Left ventricle myocardium inferior (tissue), 1 donor: Measurements from ENCODE around the gene BNC2. TPM values are rescaled to one million over a fixed set of nuclear protein-coding genes. Genes with fewer than 3 reads are reported as not detected.
"Not testable (repeated sequence)": the region's sequence is repeated elsewhere in the genome, so short reads cannot be mapped to it uniquely, and the experiment has no call there.

ENCODE experiments used
- DNase-seq: peaks from one replicate; pipeline ENCODE4 v3.0.0-alpha.2; 2020
- H3K27ac ChIP-seq: fragments of 200-600 bp; replicated peaks from 2 replicates; pipeline ENCODE4 v1.8.0; 2021
- H3K27me3 ChIP-seq: fragments of 200-600 bp; 2 replicates; pipeline ENCODE4 v1.8.0; 2021; ENCODE audit warnings: low read depth
- H3K36me3 ChIP-seq: fragments of 200-600 bp; 2 replicates; pipeline ENCODE4 v1.8.0; 2021
- H3K4me1 ChIP-seq: fragments of 200-600 bp; 2 replicates; pipeline ENCODE4 v1.8.0; 2021
- H3K4me3 ChIP-seq: fragments of 200-600 bp; 2 replicates; pipeline ENCODE4 v1.8.0; 2021; ENCODE audit warnings: mild to moderate bottlenecking, moderate library complexity
- H3K9me3 ChIP-seq: fragments of 200-600 bp; replicated peaks from 2 replicates; pipeline ENCODE4 v1.8.0; 2021
- CTCF ChIP-seq: fragments of 200-600 bp; IDR thresholded peaks from 2 replicates; pipeline ENCODE4 v1.8.0; 2021; ENCODE audit warnings: antibody characterized with exemption, mild to moderate bottlenecking, borderline replicate concordance
- intact Hi-C: fragments of 100-400 bp; cut with micrococcal nuclease; formaldehyde crosslinking; loops from one replicate; pipeline ENCODE4 v1.11.0; 2022
- total RNA-seq: library from RNA; stranded (reverse); fragmentation: NEBNext Ultra II Directional; extraction: Animal tissue kit (Norgen Biotek cat#: 25700); gene quantifications from one replicate; pipeline ENCODE4 v1.2.1, GENCODE V29; 2021
- donor health status: DM: no; HTN: yes; CAD: no; lungs with severe emphysema.

The BNC2 gene
- total RNA-seq, 1 donor from 2014 or later = 3.5 TPM

DNA sequence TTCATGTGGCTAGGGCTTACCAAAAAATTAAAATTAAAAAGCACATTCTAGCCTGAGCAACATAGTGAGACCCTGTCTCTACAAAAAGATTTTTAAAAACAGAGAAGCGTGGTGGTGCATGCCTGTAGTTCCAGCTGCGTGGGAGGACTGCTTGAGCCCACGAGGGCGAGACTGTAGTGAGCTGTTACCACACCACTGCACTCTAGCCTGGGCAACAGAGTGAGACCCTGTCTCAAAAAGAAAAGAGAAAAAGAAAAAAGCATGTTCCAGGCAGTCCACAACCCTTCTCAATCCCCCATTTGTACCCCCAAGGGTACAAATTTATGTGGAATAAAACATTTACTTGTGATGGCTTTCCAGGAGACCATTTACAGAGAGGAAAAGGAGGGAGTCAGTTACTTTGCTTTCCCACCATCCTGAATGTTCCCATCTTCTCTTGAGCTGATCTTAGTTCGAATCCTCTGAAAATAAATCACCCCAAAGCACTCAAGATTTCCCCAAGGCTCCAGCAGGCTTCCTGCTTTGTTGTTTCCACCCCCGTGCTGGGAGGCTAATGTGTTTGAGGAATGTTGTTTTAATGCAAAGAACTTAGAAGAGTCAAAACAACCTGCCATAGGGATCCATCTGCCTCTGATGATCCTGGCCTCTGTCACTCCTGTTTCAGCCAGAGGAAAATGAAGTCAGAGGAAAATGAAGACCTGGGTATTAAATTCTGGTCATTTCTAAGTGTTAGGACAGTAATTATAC is 384.7 kb downstream of the BNC2 start:
- DNase-seq = no peak
- Histone ChIP-seq H3K9me3 (no peaks in the 10 kb centered on the region), H3K27me3 (peaks cover 8% of the 10 kb centered on the region), H3K4me3 (no peak overlapping the region), H3K27ac (no peak overlapping the region), H3K4me1 (no peaks in the 10 kb centered on the region), H3K36me3 (no peaks in the 10 kb centered on the region)
- intact Hi-C loops = no loop called here
- TF ChIP-seq CTCF = no peak

DNA sequence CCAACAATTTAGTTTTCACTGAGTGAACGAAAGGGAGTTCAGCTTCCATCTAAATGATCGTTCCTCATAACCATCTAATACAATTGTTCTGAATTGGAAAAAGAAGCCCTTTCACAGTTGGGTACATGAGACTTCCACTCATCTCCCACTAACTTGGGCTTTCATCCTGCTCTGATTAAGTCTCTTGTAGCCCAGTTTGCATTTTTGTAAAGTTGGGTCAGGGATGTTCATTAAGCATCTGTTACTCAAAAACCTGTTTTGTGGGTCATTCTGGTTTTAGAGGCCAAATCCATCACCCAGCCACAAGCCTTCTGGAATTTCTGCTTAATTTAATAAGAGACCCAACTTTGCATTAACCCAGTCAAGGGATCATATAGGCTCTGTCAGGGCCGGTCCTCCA is 385.3 kb downstream of the BNC2 start:
- Histone ChIP-seq H3K4me3 (no peak overlapping the region), H3K36me3 (no peaks in the 10 kb centered on the region), H3K9me3 (no peaks in the 10 kb centered on the region), H3K4me1 (no peaks in the 10 kb centered on the region), H3K27ac (no peak overlapping the region), H3K27me3 (peaks cover 8% of the 10 kb centered on the region)
- no peak for DNase-seq
- TF ChIP-seq CTCF = no peak
- intact Hi-C loops = no loop called here

GRCh38 chr9:16484744-16485143 is 385.7 kb downstream of the BNC2 start:
- Histone ChIP-seq H3K4me1 (no peaks in the 10 kb centered on the region), H3K27ac (no peak overlapping the region), H3K4me3 (no peak overlapping the region), H3K36me3 (no peaks in the 10 kb centered on the region), H3K27me3 (peaks cover 8% of the 10 kb centered on the region), H3K9me3 (no peaks in the 10 kb centered on the region)
- intact Hi-C loops = no loop called here
- TF ChIP-seq CTCF = no peak
- no peak for DNase-seq

DNA sequence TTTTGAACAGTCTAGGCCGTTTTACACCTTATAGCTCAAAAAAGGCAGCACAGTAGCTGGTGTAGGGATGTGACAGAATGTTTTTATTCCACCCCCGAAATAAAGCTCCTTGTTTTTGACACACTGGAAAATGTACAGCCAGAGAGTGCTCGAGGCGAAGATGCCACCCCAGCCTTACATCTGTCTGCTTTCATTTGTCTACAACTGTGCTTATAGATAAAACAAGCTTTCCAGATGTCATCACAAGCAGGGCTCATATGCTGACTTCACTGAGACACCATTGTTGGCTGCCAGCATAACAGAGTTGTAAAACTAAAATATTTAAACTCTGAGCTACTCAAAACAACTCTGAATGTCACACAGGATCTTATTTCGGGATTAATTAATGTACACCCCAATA is 386.3 kb downstream of the BNC2 start:
- H3K4me1 ChIP-seq = no peaks in the 10 kb centered on the region

DNA sequence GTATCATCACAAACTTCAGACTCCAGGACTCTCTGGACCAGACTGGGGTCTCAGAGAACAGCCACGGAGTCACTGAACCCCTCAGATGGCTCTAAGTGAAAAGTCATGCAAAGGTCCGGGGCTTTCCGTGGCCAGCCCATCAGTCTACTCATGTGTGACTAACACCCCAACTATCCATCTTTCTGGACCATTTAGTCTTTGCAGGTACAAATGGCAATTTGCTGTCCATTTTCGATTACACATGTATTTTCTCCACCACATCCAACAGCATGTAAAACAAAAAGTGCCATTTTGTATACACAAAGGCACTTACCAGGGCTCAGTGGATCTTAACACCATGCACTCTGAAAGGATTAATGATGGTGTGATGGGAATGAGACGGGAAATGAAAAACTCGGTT is 387.7 kb downstream of the BNC2 start:
- Histone ChIP-seq H3K4me1 (no peaks in the 10 kb centered on the region), H3K9me3 (no peaks in the 10 kb centered on the region), H3K27me3 (peaks cover 8% of the 10 kb centered on the region), H3K4me3 (no peak overlapping the region), H3K36me3 (no peaks in the 10 kb centered on the region), H3K27ac (no peak overlapping the region)
- intact Hi-C loops = no loop called here
- TF ChIP-seq CTCF = no peak
- no peak for DNase-seq

More for the DNA sequence above, 386.3 kb downstream of the BNC2 start:
- Histone ChIP-seq H3K27ac (no peak overlapping the region), H3K36me3 (no peaks in the 10 kb centered on the region), H3K9me3 (no peaks in the 10 kb centered on the region), H3K27me3 (peaks cover 8% of the 10 kb centered on the region), H3K4me3 (no peak overlapping the region)
- DNase-seq = no peak
- intact Hi-C loops = no loop called here
- no peak for TF ChIP-seq CTCF

DNA sequence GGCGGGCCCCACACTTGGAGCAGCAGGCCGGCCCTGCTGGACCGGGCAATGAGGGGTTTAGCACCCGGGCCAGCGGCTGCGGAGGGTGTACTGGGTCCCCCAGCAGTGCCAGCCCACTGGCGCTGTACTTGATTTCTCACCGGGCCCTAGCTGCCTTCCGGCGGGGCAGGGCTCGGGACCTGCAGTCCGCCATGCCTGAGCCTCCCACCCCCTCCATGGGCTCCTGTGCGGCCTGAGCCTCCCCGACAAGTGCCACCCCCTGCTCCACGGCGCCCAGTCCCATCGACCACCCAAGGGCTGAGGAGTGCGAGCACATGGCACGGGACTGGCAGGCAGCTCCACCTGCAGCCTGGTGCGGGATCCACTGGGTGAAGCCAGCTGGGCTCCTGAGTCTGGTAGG is 389.9 kb downstream of the BNC2 start:
- H3K27ac ChIP-seq, H3K9me3 ChIP-seq, DNase-seq, H3K4me3 ChIP-seq, H3K27me3 ChIP-seq, intact Hi-C loops, H3K4me1 ChIP-seq, H3K36me3 ChIP-seq: not testable (repeated sequence)
